ENCODE data around the gene RANBP17. TPM values are rescaled to one million over a fixed set of nuclear protein-coding genes. Genes with fewer than 3 reads are reported as not detected.
"Not testable (repeated sequence)": the region's sequence is repeated elsewhere in the genome, so short reads cannot be mapped to it uniquely, and the experiment has no call there.

RANBP17 gene
- total RNA-seq, 1 donor from 2014 or later = 3.9 TPM

GRCh38 chr5:170861667-170861916, 226 bp upstream of the RANBP17 start:
- no peak for ATAC-seq
- no peak for DNase-seq
- intact Hi-C loops (cut with micrococcal nuclease) = no loop called here

- ATAC-seq (no peak), DNase-seq (no peak)
- intact Hi-C loops (cut with micrococcal nuclease) = no loop called here
Observed at GRCh38 chr5:170863646-170864045, 1.8 kb downstream of the RANBP17 start.

GRCh38 chr5:170865622-170866021, 3.8 kb downstream of the RANBP17 start:
- ATAC-seq (no peak), DNase-seq (no peak)
- intact Hi-C loops (cut with micrococcal nuclease) = no loop called here

GRCh38 chr5:170867825-170868224, 6.0 kb downstream of the RANBP17 start:
- intact Hi-C loops (cut with micrococcal nuclease) = no loop called here
- DNase-seq (no peak), ATAC-seq (no peak)

GRCh38 chr5:170870390-170870789, 8.6 kb downstream of the RANBP17 start:
- DNase-seq; intact Hi-C loops (cut with micrococcal nuclease): not testable (repeated sequence)

GRCh38 chr5:170874017-170874416, 12.2 kb downstream of the RANBP17 start:
- intact Hi-C loops (cut with micrococcal nuclease) = no loop called here
- DNase-seq (no peak), ATAC-seq (no peak)

More at GRCh38 chr5:170870390-170870789, 8.6 kb downstream of the RANBP17 start:
- not testable (repeated sequence) for ATAC-seq

GRCh38 chr5:170875811-170876210, 14.0 kb downstream of the RANBP17 start:
- intact Hi-C loops (cut with micrococcal nuclease) = no loop called here
- DNase-seq = no peak
- no peak for ATAC-seq

- intact Hi-C loops (cut with micrococcal nuclease) = no loop called here
- ATAC-seq = no peak
- no peak for DNase-seq
Observed at GRCh38 chr5:170880084-170880483, 18.3 kb downstream of the RANBP17 start.

GRCh38 chr5:170882345-170882744, 20.5 kb downstream of the RANBP17 start:
- intact Hi-C loops (cut with micrococcal nuclease) = no loop called here

GRCh38 chr5:170885256-170885655, 23.4 kb downstream of the RANBP17 start:
- intact Hi-C loops (cut with micrococcal nuclease) = no loop called here
- DNase-seq (no peak), ATAC-seq (no peak)

More at GRCh38 chr5:170882345-170882744, 20.5 kb downstream of the RANBP17 start:
- no peak for ATAC-seq
- no peak for DNase-seq

- intact Hi-C loops (cut with micrococcal nuclease) = no loop called here
- ATAC-seq = no peak
- no peak for DNase-seq
Observed at GRCh38 chr5:170885809-170886208, 24.0 kb downstream of the RANBP17 start.

- intact Hi-C loops (cut with micrococcal nuclease) = no loop called here
- ATAC-seq (no peak), DNase-seq (no peak)
Observed at GRCh38 chr5:170886210-170886894, 24.5 kb downstream of the RANBP17 start.

- ATAC-seq = no peak
- intact Hi-C loops (cut with micrococcal nuclease) = no loop called here
- no peak for DNase-seq
Observed at GRCh38 chr5:170892196-170892595, 30.4 kb downstream of the RANBP17 start.

GRCh38 chr5:170894665-170895064, 32.8 kb downstream of the RANBP17 start:
- intact Hi-C loops (cut with micrococcal nuclease) = no loop called here
- ATAC-seq (no peak), DNase-seq (no peak)

- ATAC-seq = no peak
- intact Hi-C loops (cut with micrococcal nuclease) = no loop called here
- no peak for DNase-seq
Observed at GRCh38 chr5:170896779-170897178, 35.0 kb downstream of the RANBP17 start.

GRCh38 chr5:170903075-170903474, 41.3 kb downstream of the RANBP17 start:
- intact Hi-C loops (cut with micrococcal nuclease) = no loop called here
- ATAC-seq (no peak), DNase-seq (no peak)

GRCh38 chr5:170907758-170908157, 45.9 kb downstream of the RANBP17 start:
- DNase-seq (no peak), ATAC-seq (no peak)
- intact Hi-C loops (cut with micrococcal nuclease) = no loop called here

- DNase-seq = no peak
- ATAC-seq = no peak
- intact Hi-C loops (cut with micrococcal nuclease) = no loop called here
Observed at GRCh38 chr5:170913573-170913972, 51.8 kb downstream of the RANBP17 start.

GRCh38 chr5:170917113-170917512, 55.3 kb downstream of the RANBP17 start:
- intact Hi-C loops (cut with micrococcal nuclease) = no loop called here
- DNase-seq = no peak
- no peak for ATAC-seq

- ATAC-seq = no peak
- intact Hi-C loops (cut with micrococcal nuclease) = no loop called here
- DNase-seq = no peak
Observed at GRCh38 chr5:170920196-170920595, 58.4 kb downstream of the RANBP17 start.

GRCh38 chr5:170922331-170922730, 60.5 kb downstream of the RANBP17 start:
- ATAC-seq; DNase-seq; intact Hi-C loops (cut with micrococcal nuclease): not testable (repeated sequence)
